Tibial artery (tissue), 4 donors: ENCODE data around the gene EDEM3.

Experiments used
- DNase-seq, 2 donors: peaks; one replicate each; pipeline ENCODE4 v3.0.0-alpha.2; 2019
- H3K27ac ChIP-seq, 2 donors: fragments of 200-600 bp; sonication (generic) in 1 of 2; 1 replicate in 1 of 2; 2 replicates in 1 of 2; pipeline ENCODE4 v1.5.1; 2018 to 2019; ENCODE audit warnings: mild to moderate bottlenecking in 1 of 2
- H3K27me3 ChIP-seq, 2 donors: fragments of 200-600 bp; sonication (generic) in 1 of 2; one replicate each; pipeline versions ENCODE4 v1.5.1 to v1.6.0; 2016 to 2019
- H3K36me3 ChIP-seq, 3 donors: fragments of 200-600 bp; sonication (generic) in 2 of 3; one replicate each; pipeline ENCODE4 v1.5.1; 2016 to 2019; ENCODE audit warnings: mild to moderate bottlenecking in 2 of 3
- H3K4me1 ChIP-seq, 4 donors: fragments of 200-600 bp; sonication (generic) in 2 of 4; 1 replicate in 3 of 4; 2 replicates in 1 of 4; pipeline ENCODE4 v1.5.1; 2016 to 2019
- H3K4me3 ChIP-seq, 2 donors: fragments of 200-600 bp; sonication (generic) in 1 of 2; 1 replicate in 1 of 2; 2 replicates in 1 of 2; pipeline ENCODE4 v1.5.1; 2018 to 2019; ENCODE audit warnings: mild to moderate bottlenecking in 2 of 2
- H3K9me3 ChIP-seq, 3 donors: fragments of 200-600 bp; sonication (generic) in 1 of 3; one replicate each; pipeline ENCODE4 v1.5.1; 2016 to 2019
- CTCF ChIP-seq, 2 experiments: fragments of 200-600 bp in 1 of 2; fragments of 450-650 bp in 1 of 2; IDR thresholded peaks; one replicate each; pipeline ENCODE4 v1.5.1; 2017 to 2019; ENCODE audit warnings: antibody characterized with exemption in 2 of 2, mild to moderate bottlenecking in 1 of 2, moderate library complexity in 1 of 2
- intact Hi-C: fragments of 100-400 bp; cut with DNase I; formaldehyde crosslinking; loops from one replicate; pipeline ENCODE4 v1.15.0; 2023; ENCODE audit warnings: low total_unique reads

The EDEM3 gene, protein sequence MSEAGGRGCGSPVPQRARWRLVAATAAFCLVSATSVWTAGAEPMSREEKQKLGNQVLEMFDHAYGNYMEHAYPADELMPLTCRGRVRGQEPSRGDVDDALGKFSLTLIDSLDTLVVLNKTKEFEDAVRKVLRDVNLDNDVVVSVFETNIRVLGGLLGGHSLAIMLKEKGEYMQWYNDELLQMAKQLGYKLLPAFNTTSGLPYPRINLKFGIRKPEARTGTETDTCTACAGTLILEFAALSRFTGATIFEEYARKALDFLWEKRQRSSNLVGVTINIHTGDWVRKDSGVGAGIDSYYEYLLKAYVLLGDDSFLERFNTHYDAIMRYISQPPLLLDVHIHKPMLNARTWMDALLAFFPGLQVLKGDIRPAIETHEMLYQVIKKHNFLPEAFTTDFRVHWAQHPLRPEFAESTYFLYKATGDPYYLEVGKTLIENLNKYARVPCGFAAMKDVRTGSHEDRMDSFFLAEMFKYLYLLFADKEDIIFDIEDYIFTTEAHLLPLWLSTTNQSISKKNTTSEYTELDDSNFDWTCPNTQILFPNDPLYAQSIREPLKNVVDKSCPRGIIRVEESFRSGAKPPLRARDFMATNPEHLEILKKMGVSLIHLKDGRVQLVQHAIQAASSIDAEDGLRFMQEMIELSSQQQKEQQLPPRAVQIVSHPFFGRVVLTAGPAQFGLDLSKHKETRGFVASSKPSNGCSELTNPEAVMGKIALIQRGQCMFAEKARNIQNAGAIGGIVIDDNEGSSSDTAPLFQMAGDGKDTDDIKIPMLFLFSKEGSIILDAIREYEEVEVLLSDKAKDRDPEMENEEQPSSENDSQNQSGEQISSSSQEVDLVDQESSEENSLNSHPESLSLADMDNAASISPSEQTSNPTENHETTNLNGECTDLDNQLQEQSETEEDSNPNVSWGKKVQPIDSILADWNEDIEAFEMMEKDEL

GRCh38 chr1:184754476-184755225 is at the start of gene EDEM3:
Gene EDEM3 (minus strand): TSS chr1:184754858. CDS start chr1:184754646, 212 bp downstream.
- H3K4me1 ChIP-seq = peaks cover 0 to 21% (median 10%) of the 10 kb centered on the region in 4 donors
- peak within 1 kb of the TSS; percentile 85 to 91 for H3K27ac ChIP-seq
- intact Hi-C loops = loop anchor here (10.0 kb wide), 1 partner anchor 400 kb away; the partner anchor contains the start of genes SWT1 and TRMT1L

DNA sequence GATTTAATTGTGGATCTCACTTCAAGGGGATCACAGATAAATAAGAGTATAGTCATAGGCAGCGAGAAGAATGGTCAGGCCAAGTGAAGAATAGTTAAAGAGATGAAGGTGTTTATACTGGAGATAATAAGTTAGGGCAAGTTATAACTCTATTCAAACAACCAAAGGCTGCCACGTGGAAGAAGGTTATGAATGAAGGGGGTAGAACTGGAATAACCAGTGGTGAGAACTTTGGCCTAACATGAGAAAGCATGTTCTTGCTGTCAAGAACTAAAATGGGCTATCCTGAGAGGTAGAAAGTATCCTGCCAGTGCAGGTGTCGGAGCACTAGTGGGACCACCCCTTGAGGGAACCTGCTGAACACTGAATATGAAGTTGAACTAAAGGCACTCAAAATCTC is 49.6 kb upstream of the EDEM3 start:
- no peak for TF ChIP-seq CTCF (IDR thresholded peaks at IDR 0.05)
- intact Hi-C loops = loop anchor here (2.0 kb wide), 1 partner anchor 179 kb away; no protein-coding TSS in a partner anchor
- Histone ChIP-seq H3K4me1 (peaks cover 0 to 10% (median 8%) of the 10 kb centered on the region in 4 donors), H3K27me3 (no peaks in the 10 kb centered on the region), H3K4me3 (no peak overlapping the region), H3K9me3 (no peaks in the 10 kb centered on the region), H3K36me3 (peaks cover 17 to 55% (median 39%) of the 10 kb centered on the region in 3 donors), H3K27ac (no peak overlapping the region)
- no peak for DNase-seq

More at GRCh38 chr1:184754476-184755225, at the start of gene EDEM3:
- Histone ChIP-seq H3K9me3 (no peaks in the 10 kb centered on the region), H3K27me3 (no peaks in the 10 kb centered on the region), H3K36me3 (no peaks in the 10 kb centered on the region), H3K4me3 (peak within 1 kb of the TSS; percentile 79 to 82)
- peak; percentile 99 for DNase-seq
- TF ChIP-seq CTCF (IDR thresholded peaks at IDR 0.05) = peak in 1 of 2 experiments; percentile 8

GRCh38 chr1:184803180-184803492 is 48.5 kb upstream of the EDEM3 start:
- no peak for DNase-seq
- H3K4me1 ChIP-seq = peaks cover 0 to 10% (median 8%) of the 10 kb centered on the region in 4 donors
- no peak overlapping the region for H3K27ac ChIP-seq
- no peaks in the 10 kb centered on the region for H3K27me3 ChIP-seq
- no peak overlapping the region for H3K4me3 ChIP-seq
- H3K36me3 ChIP-seq = peaks cover 19 to 49% (median 40%) of the 10 kb centered on the region in 3 donors
- no peak for TF ChIP-seq CTCF (IDR thresholded peaks at IDR 0.05)
- intact Hi-C loops = no loop called here
- H3K9me3 ChIP-seq = no peaks in the 10 kb centered on the region

GRCh38 chr1:184802354-184803179 is 47.9 kb upstream of the EDEM3 start:
- H3K9me3 ChIP-seq = no peaks in the 10 kb centered on the region
- DNase-seq = no peak
- H3K27me3 ChIP-seq = no peaks in the 10 kb centered on the region
- H3K4me1 ChIP-seq = peaks cover 0 to 10% (median 8%) of the 10 kb centered on the region in 4 donors
- H3K36me3 ChIP-seq = peaks cover 22 to 49% (median 41%) of the 10 kb centered on the region in 3 donors
- no peak overlapping the region for H3K27ac ChIP-seq
- intact Hi-C loops = no loop called here
- TF ChIP-seq CTCF (IDR thresholded peaks at IDR 0.05) = no peak
- no peak overlapping the region for H3K4me3 ChIP-seq
